RWPE2 (cell line): ENCODE results near the gene MIPEP.
A peak's percentile ranks its signal among the peaks of the same experiment; 100 is the strongest.
"Not testable (repeated sequence)": the region's sequence is repeated elsewhere in the genome, so short reads cannot be mapped to it uniquely, and the experiment has no call there.

ENCODE experiments used
- ATAC-seq: fragments of 200-7000 bp; cut with Tn5 transposase; 3 replicates; pipeline ENCODE4 v1.9.1; 2021; ENCODE audit warnings: low read depth
- DNase-seq: peaks from one replicate; pipeline ENCODE4 v3.0.0-alpha.2; 2020; ENCODE audit warnings: low spot score
- H3K27ac ChIP-seq: fragments of 450-650 bp; 2 replicates; pipeline ENCODE4 v1.5.1; 2017; ENCODE audit warnings: mild to moderate bottlenecking; ENCODE audit not compliant: poor library complexity, severe bottlenecking
- H3K27me3 ChIP-seq: fragments of 250-450 bp; sonication (Bioruptor Pico); 2 replicates; pipeline ENCODE4 v1.5.1; 2021; ENCODE audit warnings: mild to moderate bottlenecking, moderate library complexity; ENCODE audit not compliant: insufficient read depth, poor library complexity, severe bottlenecking
- H3K36me3 ChIP-seq: fragments of 250-450 bp; sonication (Bioruptor Pico); 2 replicates; pipeline ENCODE4 v1.5.1; 2020; ENCODE audit warnings: low read depth, mild to moderate bottlenecking, moderate library complexity
- H3K4me1 ChIP-seq: fragments of 250-450 bp; sonication (Bioruptor Pico); 2 replicates; pipeline ENCODE4 v1.5.1; 2021; ENCODE audit warnings: mild to moderate bottlenecking, moderate library complexity; ENCODE audit not compliant: insufficient read depth, poor library complexity, severe bottlenecking
- H3K4me3 ChIP-seq: fragments of 250-450 bp; sonication (Bioruptor Pico); 2 replicates; pipeline ENCODE4 v1.5.1; 2021; ENCODE audit warnings: mild to moderate bottlenecking, moderate library complexity; ENCODE audit not compliant: severe bottlenecking
- H3K9me3 ChIP-seq: fragments of 250-450 bp; sonication (Bioruptor Pico); 2 replicates; pipeline ENCODE4 v1.5.1; 2021; ENCODE audit warnings: mild to moderate bottlenecking, moderate library complexity; ENCODE audit not compliant: severe bottlenecking
- CTCF ChIP-seq: fragments of 450-650 bp; IDR thresholded peaks from one replicate; pipeline ENCODE4 v1.5.1; 2017; ENCODE audit warnings: mild to moderate bottlenecking, moderate library complexity; ENCODE audit not compliant: poor library complexity, severe bottlenecking

The MIPEP gene

GRCh38 chr13:23889615-23890607 is 711 bp upstream of the MIPEP start:
- no peaks in the 10 kb centered on the region for H3K9me3 ChIP-seq
- peak; percentile 43; the same call in 2 of the 3 replicates for ATAC-seq
- no peaks in the 10 kb centered on the region for H3K27me3 ChIP-seq
- H3K4me1 ChIP-seq = peaks cover 4% of the 10 kb centered on the region
- peak; percentile 54 for TF ChIP-seq CTCF
- H3K36me3 ChIP-seq = peaks cover 10% of the 10 kb centered on the region
- H3K27ac ChIP-seq = peak overlapping the region; percentile 58
- no peak for DNase-seq
- H3K4me3 ChIP-seq = peak overlapping the region; percentile 59

GRCh38 chr13:23884361-23884760 is 4.8 kb downstream of the MIPEP start:
- DNase-seq, ATAC-seq, H3K4me3 ChIP-seq, H3K4me1 ChIP-seq, H3K27me3 ChIP-seq, H3K9me3 ChIP-seq, H3K27ac ChIP-seq: not testable (repeated sequence)
- H3K36me3 ChIP-seq = peaks cover 29% of the 10 kb centered on the region

- TF ChIP-seq CTCF = no peak
- Histone ChIP-seq H3K27me3 (no peaks in the 10 kb centered on the region), H3K4me3 (no peak overlapping the region), H3K9me3 (no peaks in the 10 kb centered on the region), H3K36me3 (peaks cover 29% of the 10 kb centered on the region), H3K4me1 (peaks cover 4% of the 10 kb centered on the region), H3K27ac (no peak overlapping the region)
- no peak for DNase-seq
- ATAC-seq = no peak
Measured at GRCh38 chr13:23883255-23883654, 5.9 kb downstream of the MIPEP start.

- H3K4me3 ChIP-seq, DNase-seq, H3K9me3 ChIP-seq, ATAC-seq, H3K27me3 ChIP-seq, H3K27ac ChIP-seq, H3K4me1 ChIP-seq: not testable (repeated sequence)
- peaks cover 33% of the 10 kb centered on the region for H3K36me3 ChIP-seq
Measured at GRCh38 chr13:23881402-23881800, 7.8 kb downstream of the MIPEP start.

- not testable (repeated sequence) for H3K9me3 ChIP-seq, H3K27me3 ChIP-seq, H3K4me1 ChIP-seq, ATAC-seq, H3K4me3 ChIP-seq, DNase-seq, H3K27ac ChIP-seq
- H3K36me3 ChIP-seq = peaks cover 34% of the 10 kb centered on the region
Measured at GRCh38 chr13:23880493-23881401, 8.5 kb downstream of the MIPEP start.

- no peak for DNase-seq
- ATAC-seq = no peak
- Histone ChIP-seq H3K4me3 (no peak overlapping the region), H3K27ac (no peak overlapping the region), H3K9me3 (no peaks in the 10 kb centered on the region), H3K4me1 (no peaks in the 10 kb centered on the region), H3K27me3 (no peaks in the 10 kb centered on the region), H3K36me3 (peaks cover 12% of the 10 kb centered on the region; the same call in 1 of the 2 replicates)
- no peak for TF ChIP-seq CTCF
Measured at GRCh38 chr13:23877286-23877685, 11.9 kb downstream of the MIPEP start.
